HepG2 (cell line): Measurements from ENCODE around the gene NSUN3. TPM values are rescaled to one million over a fixed set of nuclear protein-coding genes. Genes with fewer than 3 reads are reported as not detected.

ENCODE experiments used
- ATAC-seq: fragments of 200-7000 bp; cut with Tn5 transposase; 3 replicates; pipeline ENCODE4 v1.9.1; 2020; ENCODE audit warnings: mild to moderate bottlenecking, moderate library complexity
- Bru-seq: library from RNA; stranded (reverse); fragments of 400-500 nt; gene quantifications from one replicate; lab custom pipeline; 2021; lab: Mats Ljungman, UMichigan
- BruChase-seq, 2 experiments: library from RNA; stranded (reverse); fragments of 400-500 nt; gene quantifications; one replicate each; lab custom pipeline; 2021; lab: Mats Ljungman, UMichigan
- BruUV-seq: library from RNA; stranded (reverse); fragments of 400-500 nt; replicated peaks from 2 replicates; lab custom pipeline; 2021; lab: Mats Ljungman, UMichigan
- CTCF ChIA-PET: fragments of 300-600 bp; formaldehyde crosslinking; extraction: SDS; loops from one replicate; lab custom pipeline; 2021; ENCODE audit warnings: low total read pairs, inconsistent platforms, low intra/inter-chr PET ratio; lab: Yijun Ruan, JAX
- POLR2A ChIA-PET: fragments of 350-600 bp; sonication (Branson Sonifier 250); formaldehyde crosslinking; loops from one replicate; lab custom pipeline; 2020; ENCODE audit warnings: antibody characterized with exemption, inconsistent platforms; lab: Yijun Ruan, JAX
- DNase-seq: peaks from one replicate; pipeline ENCODE4 v3.0.0-alpha.2; 2015; ENCODE audit warnings: low spot score
- FAIRE-seq: peaks from 3 replicates; lab custom pipeline; 2011; peaks lifted over from hg19 to GRCh38; lab: Jason Lieb, UNC
- H2AFZ ChIP-seq: one replicate; pipeline ENCODE4 v1.6.1; 2011; ENCODE audit warnings: low read length, inconsistent platforms
- H3K27ac ChIP-seq: fragments of 300-600 bp; 3 replicates; pipeline ENCODE4 v1.8.0; 2011; ENCODE audit warnings: mixed run types, mild to moderate bottlenecking, mixed read lengths, low read length, inconsistent platforms; ENCODE audit not compliant: insufficient read depth; ENCODE audit errors: extremely low read length
- H3K27me3 ChIP-seq, 2 experiments: fragments of 200-600 bp in 1 of 2; 2 replicates in 1 of 2; 3 replicates in 1 of 2; pipeline versions ENCODE4 v1.6.0 to v1.8.0; 2011; ENCODE audit warnings: low read length in 2 of 2, mild to moderate bottlenecking in 2 of 2, moderate library complexity in 2 of 2, inconsistent platforms in 1 of 2; ENCODE audit not compliant: insufficient read depth in 2 of 2, control insufficient read depth in 1 of 2
- H3K36me3 ChIP-seq, 2 experiments: fragments of 200-600 bp in 1 of 2; replicated peaks in 1 of 2; 2 replicates in 1 of 2; 3 replicates in 1 of 2; pipeline versions ENCODE4 v1.5.1 to v1.8.0; 2011; ENCODE audit warnings: low read length in 2 of 2, inconsistent platforms in 1 of 2; ENCODE audit not compliant: insufficient read depth in 2 of 2, control insufficient read depth in 1 of 2
- H3K4me1 ChIP-seq: 2 replicates; pipeline ENCODE4 v1.5.1; 2012; ENCODE audit warnings: low read length, inconsistent platforms; ENCODE audit not compliant: insufficient read depth
- H3K4me2 ChIP-seq: 2 replicates; pipeline ENCODE4 v1.6.0; 2011; ENCODE audit warnings: low read depth, low read length, inconsistent platforms
- H3K4me3 ChIP-seq, 3 experiments: fragments of 200-600 bp in 1 of 3; sonication (generic), shearing (Covaris generic) in 1 of 3; replicated peaks in 1 of 3; 2 replicates each; pipeline ENCODE4 v1.5.1; 2011 to 2016; ENCODE audit warnings: low read length in 3 of 3, inconsistent platforms in 2 of 3, low read depth in 2 of 3, mild to moderate bottlenecking in 2 of 3, control low read depth in 1 of 3, mixed read lengths in 1 of 3; ENCODE audit not compliant: insufficient read depth in 1 of 3
- H3K79me2 ChIP-seq: one replicate; pipeline ENCODE4 v1.6.1; 2011; ENCODE audit warnings: low read length, inconsistent platforms; ENCODE audit not compliant: insufficient read depth
- H3K9ac ChIP-seq: 2 replicates; pipeline ENCODE4 v1.6.0; 2011; ENCODE audit warnings: mild to moderate bottlenecking, low read depth, low read length, inconsistent platforms; ENCODE audit not compliant: insufficient read depth
- H3K9me3 ChIP-seq: 2 replicates; pipeline ENCODE4 v1.5.1; 2012; ENCODE audit warnings: mild to moderate bottlenecking, low read length
- H4K20me1 ChIP-seq: 2 replicates; pipeline ENCODE4 v1.6.0; 2011; ENCODE audit warnings: inconsistent platforms, mild to moderate bottlenecking, low read length, moderate library complexity; ENCODE audit not compliant: insufficient read depth
- CHD4 ChIP-seq: fragments of 200-600 bp; sonication (generic); IDR thresholded peaks from 2 replicates; pipeline ENCODE4 v1.7.0; 2017; ENCODE audit warnings: mild to moderate bottlenecking, low read length, borderline replicate concordance
- HNF4G ChIP-seq, 2 experiments: sonication (generic) in 1 of 2; formaldehyde crosslinking in 1 of 2; IDR thresholded peaks; 2 replicates each; pipeline versions ENCODE4 v1.4.0 to v1.6.1; 2011 to 2020; ENCODE audit warnings: borderline replicate concordance in 2 of 2, low read depth in 2 of 2, mild to moderate bottlenecking in 2 of 2, low read length in 1 of 2, missing genetic modification reagents in 1 of 2, moderate library complexity in 1 of 2
- HNRNPUL1 ChIP-seq: fragments of 200-400 bp; formaldehyde crosslinking; IDR thresholded peaks from 2 replicates; pipeline ENCODE4 v1.6.1; 2017; ENCODE audit warnings: low read depth, mild to moderate bottlenecking, low read length, moderate library complexity
- KLF11 ChIP-seq: IDR thresholded peaks from 2 replicates; pipeline ENCODE4 v1.6.1; 2016; ENCODE audit warnings: missing compliant biosample characterization
- MTF1 ChIP-seq: sonication (generic); formaldehyde crosslinking; IDR thresholded peaks from 2 replicates; pipeline ENCODE4 v1.5.0; 2020; ENCODE audit warnings: missing genetic modification reagents
- RBAK ChIP-seq: sonication (generic); formaldehyde crosslinking; IDR thresholded peaks from 2 replicates; pipeline ENCODE4 v1.5.1; 2020; ENCODE audit warnings: mild to moderate bottlenecking, missing genetic modification reagents
- SMAD9 ChIP-seq: sonication (generic); formaldehyde crosslinking; IDR thresholded peaks from 2 replicates; pipeline ENCODE4 v1.5.1; 2020; ENCODE audit warnings: mild to moderate bottlenecking, missing genetic modification reagents
- ZEB1 ChIP-seq: IDR thresholded peaks from 2 replicates; pipeline ENCODE4 v1.6.1; 2012; ENCODE audit warnings: mild to moderate bottlenecking, low read depth, inconsistent platforms; ENCODE audit not compliant: insufficient replicate concordance
- WGBS: methylation state at CpG from one replicate; pipeline ENCODE4 v1.1.6; 2017; ENCODE audit warnings: low lambda C conversion rate; 5-methylcytosine and 5-hydroxymethylcytosine counted together
- in situ Hi-C: cut with HindIII; loops from 2 replicates; pipeline ENCODE4 v1.10.0; 2017; ENCODE audit warnings: low pct_unique_long_range_greater_than_20kb; ENCODE audit not compliant: extremely low pct_ligation_motif_present
- intact Hi-C: fragments of 100-400 bp; cut with micrococcal nuclease; formaldehyde crosslinking; loops from one replicate; pipeline ENCODE4 v1.10.0; 2022; ENCODE audit not compliant: unreplicated experiment
- long read RNA-seq, 2 experiments: library from RNA in 1 of 2; library from polyadenylated mRNA in 1 of 2; stranded (forward) in 1 of 2; unstranded in 1 of 2; transcript quantifications; one replicate each; pipeline ENCODE4 v2.0.0, GENCODE V29; 2019 to 2022
- polyA minus RNA-seq, 3 experiments: library from RNA; depleted of rRNA, polyadenylated mRNA; stranded (reverse); fragments of >200 nt; gene quantifications; 2 replicates each; pipeline ENCODE4 v1.2.3, GENCODE V29; 2011; ENCODE audit warnings: low replicate concordance in 1 of 3
- polyA plus RNA-seq, 8 experiments: library from polyadenylated mRNA; depleted of rRNA in 3 of 8; stranded (reverse) in 7 of 8; unstranded in 1 of 8; fragments of >200 nt; fragmentation: Illumina TruSeq in 4 of 8; extraction: Trizol in 4 of 8; gene quantifications; 2 replicates each; pipeline versions ENCODE4 v1.2.1 to v1.2.3, GENCODE V29; 2011 to 2016; ENCODE audit warnings: low read depth in 4 of 8, missing spikeins in 1 of 8, mixed read lengths in 1 of 8; ENCODE audit not compliant: insufficient read depth in 1 of 8
- total RNA-seq, 5 experiments: library from RNA; depleted of rRNA; stranded (reverse); fragments of >200 nt; fragmentation: Illumina TruSeq; extraction: Trizol; gene quantifications; 2 replicates each; pipeline ENCODE4 v1.2.3, GENCODE V29; 2016; ENCODE audit warnings: low read depth in 1 of 5
- TF ChIP-seq, protein P1 (sequence below): sonication (generic); formaldehyde crosslinking; IDR thresholded peaks from 2 replicates; pipeline ENCODE4 v1.5.1; 2020; ENCODE audit warnings: mild to moderate bottlenecking, moderate library complexity, missing genetic modification reagents
- TF ChIP-seq, protein P2 (sequence below): sonication (generic); formaldehyde crosslinking; IDR thresholded peaks from 2 replicates; pipeline ENCODE4 v1.8.0; 2022; ENCODE audit warnings: mild to moderate bottlenecking, missing genetic modification reagents, moderate library complexity

NSUN3 gene
- total RNA-seq (2016; rRNA removed; fragmentation: Illumina TruSeq; extraction: Trizol) (10.6 and 12.4 TPM in 2 replicates), polyA plus RNA-seq (2011; rRNA removed) (3.2 and 3.6 TPM in 2 replicates), polyA minus RNA-seq (2011; rRNA and poly(A)+ RNA removed; ENCODE audit: low replicate concordance) (8.0 and 14.5 TPM in 2 replicates), Bru-seq, nascent RNA (percentile 75 among the genes with signal in this experiment), BruChase-seq, experiment 1, labeled RNA remaining after a 6-hour chase (percentile 56 among the genes with signal in this experiment), BruChase-seq, experiment 2, labeled RNA remaining after a 2-hour chase (percentile 60 among the genes with signal in this experiment)
- 1.8 and 2.6 TPM in 2 replicates for total RNA-seq (2016; cell fraction: cytosol; rRNA removed; fragmentation: Illumina TruSeq; extraction: Trizol; ENCODE audit: low read depth)
- total RNA-seq (2016; cell fraction: insoluble cytoplasmic fraction; rRNA removed; fragmentation: Illumina TruSeq; extraction: Trizol), result 9.4 and 12.2 TPM in 2 replicates
- 3.2 and 3.7 TPM in 2 replicates for total RNA-seq (2016; cell fraction: membrane; rRNA removed; fragmentation: Illumina TruSeq; extraction: Trizol)
- total RNA-seq (2016; cell fraction: nucleus; rRNA removed; fragmentation: Illumina TruSeq; extraction: Trizol), result 17.1 and 23.0 TPM in 2 replicates
- polyA plus RNA-seq (2011; cell fraction: cytosol; rRNA removed), result 1.7 and 2.3 TPM in 2 replicates
- 2.4 and 2.5 TPM in 2 replicates for polyA plus RNA-seq (2011; cell fraction: nucleus; rRNA removed)
- polyA plus RNA-seq (2012), result 4.1 and 4.2 TPM in 2 replicates
- 0.26 and 0.83 TPM in 2 replicates for polyA plus RNA-seq (2016; cell fraction: cytosol; fragmentation: Illumina TruSeq; extraction: Trizol; ENCODE audit: low read depth)
- 8.8 and 9.8 TPM in 2 replicates for polyA plus RNA-seq (2016; cell fraction: insoluble cytoplasmic fraction; fragmentation: Illumina TruSeq; extraction: Trizol; ENCODE audit: low read depth)
- polyA plus RNA-seq (2016; cell fraction: membrane; fragmentation: Illumina TruSeq; extraction: Trizol; ENCODE audit: low read depth), result 0.47 and 1.3 TPM in 2 replicates
- polyA plus RNA-seq (2016; cell fraction: nucleus; fragmentation: Illumina TruSeq; extraction: Trizol; ENCODE audit: insufficient read depth, low read depth), result 5.3 and 6.2 TPM in 2 replicates
- 3.4 and 4.0 TPM in 2 replicates for polyA minus RNA-seq (2011; cell fraction: cytosol; rRNA and poly(A)+ RNA removed)
- 31.7 and 41.6 TPM in 2 replicates for polyA minus RNA-seq (2011; cell fraction: nucleus; rRNA and poly(A)+ RNA removed)
- long read RNA-seq, experiment 1, partial matches to known transcripts, result 0 of 5 reads
- long read RNA-seq, experiment 1, other reads (novel, unspliced or antisense), result 0 of 5 reads
- long read RNA-seq, experiment 2, transcript NSUN3-201 (6 exons, 3,289 nt), result major isoform, 6 of 9 reads
- long read RNA-seq, experiment 2, partial matches to known transcripts, result 0 of 9 reads
- long read RNA-seq, experiment 2, other reads (novel, unspliced or antisense), result 3 of 9 reads

DNA sequence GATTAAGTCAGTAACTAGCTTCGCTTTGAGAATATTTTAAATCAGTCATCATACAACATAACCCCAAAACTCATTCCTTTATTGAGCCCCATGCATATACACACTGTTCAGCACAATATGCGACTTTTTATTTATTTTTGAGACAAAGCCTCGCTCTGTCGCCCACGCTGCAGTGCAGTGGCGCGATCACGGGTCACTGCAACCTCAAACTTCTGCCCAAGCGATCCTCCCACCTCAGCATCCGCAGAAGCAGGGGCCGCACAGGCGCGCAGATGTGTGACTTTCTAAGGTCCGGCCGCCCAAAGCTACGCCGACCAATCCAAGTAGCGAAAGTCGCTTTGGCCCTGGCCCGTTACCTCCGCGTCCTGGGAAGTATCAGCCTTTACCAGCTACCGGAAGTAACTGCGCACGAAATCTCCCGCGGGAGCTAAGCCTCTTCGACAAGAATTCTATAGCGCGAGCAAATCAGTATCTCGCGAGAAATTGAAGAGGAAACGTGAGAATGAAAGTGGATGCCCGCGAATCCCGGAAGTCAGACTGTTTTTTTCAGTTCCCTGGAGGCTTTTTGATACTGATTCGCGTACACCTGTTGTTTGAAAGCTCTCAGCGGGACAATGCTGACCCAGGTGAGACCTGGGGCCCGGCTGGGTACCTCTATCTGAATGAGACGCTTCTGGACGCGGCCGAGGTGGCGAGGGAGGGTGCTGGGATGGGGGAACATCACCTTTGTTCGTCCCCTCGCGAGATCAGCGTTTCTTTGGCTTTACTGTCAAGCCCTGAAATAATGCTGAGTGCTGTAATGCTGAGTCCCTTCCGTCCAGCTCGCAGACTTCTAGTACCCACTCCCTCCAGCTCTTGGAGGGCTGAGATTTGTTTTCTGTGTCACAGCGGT lies at the start of gene NSUN3, which contains the start of gene DHFR2:
Gene NSUN3, plus strand, starts transcription at position 549 of the 892 bp plus-strand sequence. Its CDS starts 66 bp downstream, at position 615.
Gene DHFR2, minus strand, starts transcription at position 404 of the 892 bp plus-strand sequence. CDS start 1,405 bp downstream, outside the sequence.
- Histone ChIP-seq H3K9me3 (peaks cover 10% of the 10 kb centered on the region; the same call in 1 of the 2 replicates), H3K36me3 (peaks cover 0 to 5% of the 10 kb centered on the region in 2 experiments; a peak in 1 of 5 replicates), H4K20me1 (no peaks in the 10 kb centered on the region), H3K4me1 (peaks cover 24% of the 10 kb centered on the region), H3K79me2 (peaks cover 15% of the 10 kb centered on the region), H3K4me2 (peak within 1 kb of the TSS; percentile 78), H3K27ac (peak within 1 kb of the TSS; percentile 98), H3K27me3 (no peaks in the 10 kb centered on the region; a peak in 1 of 5 replicates), H3K9ac (peak within 1 kb of the TSS; percentile 95), H2AFZ (peak within 1 kb of the TSS; percentile 85), H3K4me3 (peak within 1 kb of the TSS; percentile 72 to 88 (median 79))
- peak; percentile 99 for ATAC-seq
- peak; percentile 92 for FAIRE-seq
- ChIA-PET CTCF (no interaction called here), POLR2A (interaction anchor here (0.8 to 3.2 kb wide), 14 partner anchors 8 to 98 kb away, joined by 3 to 34 read pairs (median 4); partner anchors contain the start of genes ARL13B and PROS1)
- BruUV-seq, result TSS peak; percentile 87
- under 1% methylated on average over 44 of the region's 52 CpGs for WGBS
- intact Hi-C loops (loop anchor here (1.0 to 10.0 kb wide), 5 partner anchors 34 to 158 kb away; partner anchors contain the start of genes ARL13B, PROS1 and STX19), in situ Hi-C loops (loop anchor here (10.0 kb wide), 1 partner anchor 58 kb away; no protein-coding TSS in a partner anchor)
- peak; percentile 98 for DNase-seq
- no peak for TF ChIP-seq SMAD9 (CRISPR knock-in tag)
- TF ChIP-seq HNRNPUL1, result no peak
- TF ChIP-seq MTF1 (CRISPR knock-in tag), result no peak
- TF ChIP-seq HNF4G (IDR thresholded peaks at IDR 0.05; ENCODE audit: borderline replicate concordance, low read depth, low read length), result no peak
- no peak for TF ChIP-seq HNF4G (CRISPR knock-in tag; IDR thresholded peaks at IDR 0.05; ENCODE audit: borderline replicate concordance, low read depth)
- no peak for TF ChIP-seq RBAK (CRISPR knock-in tag)
- TF ChIP-seq, protein P1, sequence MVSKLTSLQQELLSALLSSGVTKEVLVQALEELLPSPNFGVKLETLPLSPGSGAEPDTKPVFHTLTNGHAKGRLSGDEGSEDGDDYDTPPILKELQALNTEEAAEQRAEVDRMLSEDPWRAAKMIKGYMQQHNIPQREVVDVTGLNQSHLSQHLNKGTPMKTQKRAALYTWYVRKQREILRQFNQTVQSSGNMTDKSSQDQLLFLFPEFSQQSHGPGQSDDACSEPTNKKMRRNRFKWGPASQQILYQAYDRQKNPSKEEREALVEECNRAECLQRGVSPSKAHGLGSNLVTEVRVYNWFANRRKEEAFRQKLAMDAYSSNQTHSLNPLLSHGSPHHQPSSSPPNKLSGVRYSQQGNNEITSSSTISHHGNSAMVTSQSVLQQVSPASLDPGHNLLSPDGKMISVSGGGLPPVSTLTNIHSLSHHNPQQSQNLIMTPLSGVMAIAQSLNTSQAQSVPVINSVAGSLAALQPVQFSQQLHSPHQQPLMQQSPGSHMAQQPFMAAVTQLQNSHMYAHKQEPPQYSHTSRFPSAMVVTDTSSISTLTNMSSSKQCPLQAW (CRISPR knock-in tag), result peak; percentile 69; the same call in 1 of the 2 replicates
- TF ChIP-seq CHD4, result no peak
- peak; percentile 34 for TF ChIP-seq ZEB1
- no peak for TF ChIP-seq KLF11 (CRISPR knock-in tag)
- TF ChIP-seq, protein P2, sequence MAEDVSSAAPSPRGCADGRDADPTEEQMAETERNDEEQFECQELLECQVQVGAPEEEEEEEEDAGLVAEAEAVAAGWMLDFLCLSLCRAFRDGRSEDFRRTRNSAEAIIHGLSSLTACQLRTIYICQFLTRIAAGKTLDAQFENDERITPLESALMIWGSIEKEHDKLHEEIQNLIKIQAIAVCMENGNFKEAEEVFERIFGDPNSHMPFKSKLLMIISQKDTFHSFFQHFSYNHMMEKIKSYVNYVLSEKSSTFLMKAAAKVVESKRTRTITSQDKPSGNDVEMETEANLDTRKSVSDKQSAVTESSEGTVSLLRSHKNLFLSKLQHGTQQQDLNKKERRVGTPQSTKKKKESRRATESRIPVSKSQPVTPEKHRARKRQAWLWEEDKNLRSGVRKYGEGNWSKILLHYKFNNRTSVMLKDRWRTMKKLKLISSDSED (CRISPR knock-in tag), result no peak
